Endothelial cell of umbilical vein (primary cell): ENCODE measurements around the gene SIGLEC9. TPM values are rescaled to one million over a fixed set of nuclear protein-coding genes. Genes with fewer than 3 reads are reported as not detected.

Experiments used
- BruUV-seq: library from RNA; stranded (reverse); fragments of 400-500 nt; replicated peaks from 2 replicates; lab custom pipeline; 2021; lab: Mats Ljungman, UMichigan
- CTCF ChIA-PET: fragments of 300-600, 350-600 bp; sonication (Branson Sonifier 250); formaldehyde crosslinking; loops from one replicate; lab custom pipeline; 2021; ENCODE audit warnings: antibody characterized with exemption, inconsistent platforms; lab: Charles Lee
- POLR2A ChIA-PET: fragments of 300-600, 350-600 bp; sonication (Branson Sonifier 250); formaldehyde crosslinking; loops from one replicate; lab custom pipeline; 2021; ENCODE audit warnings: antibody characterized with exemption, inconsistent platforms; lab: Charles Lee
- DNase-seq: peaks from one replicate; pipeline ENCODE4 v3.0.0-alpha.2; 2011; ENCODE audit warnings: low read depth, low spot score
- FAIRE-seq: peaks from 2 replicates; lab custom pipeline; 2011; peaks lifted over from hg19 to GRCh38; lab: Jason Lieb, UNC
- H2AFZ ChIP-seq: 2 replicates; pipeline ENCODE4 v1.6.0; 2012; ENCODE audit warnings: low read depth, low read length, control low read depth, inconsistent platforms
- H3K27ac ChIP-seq: 2 replicates; pipeline ENCODE4 v1.5.1; 2011; ENCODE audit warnings: low read depth, mild to moderate bottlenecking, control low read depth, low read length, moderate library complexity; ENCODE audit not compliant: insufficient read depth
- H3K27me3 ChIP-seq, 2 experiments: 2 replicates each; pipeline versions ENCODE4 v1.6.0 to v1.6.1; 2011; ENCODE audit warnings: low read length in 2 of 2, mixed read lengths in 1 of 2; ENCODE audit not compliant: control insufficient read depth in 2 of 2, insufficient read depth in 2 of 2
- H3K36me3 ChIP-seq, 2 experiments: 2 replicates in 1 of 2; 3 replicates in 1 of 2; pipeline ENCODE4 v1.5.1; 2011; ENCODE audit warnings: low read length in 2 of 2, mild to moderate bottlenecking in 1 of 2, moderate library complexity in 1 of 2; ENCODE audit not compliant: control insufficient read depth in 2 of 2, insufficient read depth in 2 of 2; ENCODE audit errors: extremely low read depth in 1 of 2
- H3K4me1 ChIP-seq: 3 replicates; pipeline ENCODE4 v1.5.1; 2011; ENCODE audit warnings: mild to moderate bottlenecking, low read length; ENCODE audit not compliant: control insufficient read depth, insufficient read depth; ENCODE audit errors: extremely low read depth
- H3K4me2 ChIP-seq: 2 replicates; pipeline ENCODE4 v1.6.1; 2011; ENCODE audit warnings: low read length, control low read depth, mixed read lengths; ENCODE audit not compliant: insufficient read depth
- H3K4me3 ChIP-seq, 3 experiments: fragments of 200-600 bp in 1 of 3; sonication (generic), shearing (Covaris generic) in 1 of 3; replicated peaks in 1 of 3; 2 replicates each; pipeline ENCODE4 v1.5.1; 2011 to 2016; ENCODE audit warnings: control low read depth in 3 of 3, low read length in 3 of 3, mild to moderate bottlenecking in 2 of 3, inconsistent platforms in 1 of 3, low read depth in 1 of 3, moderate library complexity in 1 of 3; ENCODE audit not compliant: insufficient read depth in 1 of 3
- H3K79me2 ChIP-seq: 2 replicates; pipeline ENCODE4 v1.6.0; 2012; ENCODE audit warnings: low read length, inconsistent platforms; ENCODE audit not compliant: control insufficient read depth, insufficient read depth
- H3K9ac ChIP-seq: replicated peaks from 2 replicates; pipeline ENCODE3; 2011; ENCODE audit warnings: low read length, control low read depth; ENCODE audit not compliant: insufficient read depth; ENCODE audit errors: extremely low read depth
- H3K9me1 ChIP-seq: replicated peaks from 3 replicates; pipeline ENCODE4 v1.6.0; 2011; ENCODE audit warnings: mild to moderate bottlenecking, low read length; ENCODE audit not compliant: control insufficient read depth, insufficient read depth; ENCODE audit errors: extremely low read depth
- H3K9me3 ChIP-seq: replicated peaks from 2 replicates; pipeline ENCODE4 v1.5.1; 2012; ENCODE audit warnings: low read length, inconsistent platforms; ENCODE audit not compliant: control insufficient read depth, insufficient read depth
- H4K20me1 ChIP-seq: replicated peaks from 2 replicates; pipeline ENCODE3; 2011; ENCODE audit warnings: mild to moderate bottlenecking, low read length; ENCODE audit not compliant: control insufficient read depth, insufficient read depth; ENCODE audit errors: extremely low read depth
- CTCF ChIP-seq, 2 donors: IDR thresholded peaks; 1 replicate in 1 of 2; 2 replicates in 1 of 2; pipeline ENCODE4 v1.5.1; 2011; ENCODE audit warnings: low read length in 2 of 2, mild to moderate bottlenecking in 2 of 2, moderate library complexity in 2 of 2, control low read depth in 1 of 2, inconsistent platforms in 1 of 2, low read depth in 1 of 2; ENCODE audit not compliant: insufficient read depth in 1 of 2; ENCODE audit errors: extremely low read depth in 1 of 2
- MAX ChIP-seq: IDR thresholded peaks from 2 replicates; pipeline ENCODE4 v1.6.1; 2011; ENCODE audit not compliant: insufficient read depth, insufficient read length
- MYC ChIP-seq: IDR thresholded peaks from one replicate; pipeline ENCODE4 v1.6.1; 2011; ENCODE audit warnings: mild to moderate bottlenecking, low read depth, low read length
- POLR2A ChIP-seq: IDR thresholded peaks from 2 replicates; pipeline ENCODE4 v1.6.1; 2012; ENCODE audit warnings: low read depth, mild to moderate bottlenecking, control low read depth, low read length
- dilution Hi-C: fragments of 300-500 bp; cut with MboI; formaldehyde crosslinking; loops from one replicate; pipeline ENCODE4 v1.15.0; 2019; ENCODE audit warnings: low sequenced_read_pairs; ENCODE audit not compliant: extremely low pct_ligation_motif_present
- intact Hi-C: fragments of 100-400 bp; cut with micrococcal nuclease; formaldehyde crosslinking; loops from one replicate; pipeline ENCODE4 v1.10.0; 2022
- polyA plus RNA-seq, 4 experiments: library from polyadenylated mRNA; depleted of rRNA in 3 of 4; stranded (reverse) in 3 of 4; unstranded in 1 of 4; fragments of >200 nt; gene quantifications; 2 replicates each; pipeline versions ENCODE4 v1.2.1 to v1.2.3, GENCODE V29; 2011 to 2012; ENCODE audit warnings: missing spikeins in 1 of 4
- total RNA-seq: library from RNA; stranded (reverse); gene quantifications from 2 replicates; pipeline ENCODE4 v1.2.3, GENCODE V29; 2021

The SIGLEC9 gene
- total and polyA plus RNA-seq, 2 donors (not counting 3 experiments of a cell fraction or from before 2014, with no cell fraction given), result not detected

GRCh38 chr19:51089786-51090185 is 34.9 kb upstream of the SIGLEC9 start:
- FAIRE-seq (no peak), DNase-seq (no peak)
- H3K4me2 ChIP-seq, result no peak overlapping the region
- no peak overlapping the region for H3K4me3 ChIP-seq
- H3K4me1 ChIP-seq, result peaks cover 8% of the 10 kb centered on the region
- no peaks in the 10 kb centered on the region for H3K27me3 ChIP-seq
- no peaks in the 10 kb centered on the region for H3K79me2 ChIP-seq
- H3K27ac ChIP-seq, result no peak overlapping the region
- no peaks in the 10 kb centered on the region for H3K9me1 ChIP-seq
- POLR2A ChIA-PET, result no interaction called here
- no peak overlapping the region for H2AFZ ChIP-seq
- H3K9ac ChIP-seq, result no peak overlapping the region
- TF ChIP-seq MYC (no peak), POLR2A (no peak), CTCF (IDR thresholded peaks at IDR 0.05; ENCODE audit: extremely low read depth in 1 of 2, insufficient read depth in 1 of 2, low read depth in 1 of 2, low read length in 2 of 2) (no peak)
- CTCF ChIA-PET, result no interaction called here
- BruUV-seq, result no TSS peak
- H3K9me3 ChIP-seq, result no peaks in the 10 kb centered on the region
- dilution Hi-C loops (no loop called here), intact Hi-C loops (no loop called here)
- H4K20me1 ChIP-seq, result no peaks in the 10 kb centered on the region
- no peaks in the 10 kb centered on the region for H3K36me3 ChIP-seq

- H3K4me2 ChIP-seq, result no peak overlapping the region
- DNase-seq, result no peak
- no peaks in the 10 kb centered on the region for H3K79me2 ChIP-seq
- H3K36me3 ChIP-seq, result no peaks in the 10 kb centered on the region
- intact Hi-C loops, result no loop called here
- H3K27me3 ChIP-seq, result no peaks in the 10 kb centered on the region
- H3K4me3 ChIP-seq, result no peak overlapping the region
- no peak for TF ChIP-seq MAX
- no peak for TF ChIP-seq POLR2A
- no peak overlapping the region for H3K27ac ChIP-seq
- no peak for FAIRE-seq
- H3K4me1 ChIP-seq, result peaks cover 8% of the 10 kb centered on the region
- dilution Hi-C loops, result no loop called here
- ChIA-PET POLR2A (no interaction called here), CTCF (no interaction called here)
- H4K20me1 ChIP-seq, result no peaks in the 10 kb centered on the region
- H3K9me1 ChIP-seq, result no peaks in the 10 kb centered on the region
- no peak overlapping the region for H2AFZ ChIP-seq
- H3K9me3 ChIP-seq, result no peaks in the 10 kb centered on the region
- BruUV-seq, result no TSS peak
- H3K9ac ChIP-seq, result no peak overlapping the region
Observed at GRCh38 chr19:51090471-51090870, 34.2 kb upstream of the SIGLEC9 start.
